GM19193 (cell line): ENCODE results near the gene SH3BP1.

Experiments
- POLR2A ChIP-seq: IDR thresholded peaks from 4 replicates; pipeline ENCODE4 v1.6.1; 2011; ENCODE audit not compliant: insufficient read depth, insufficient read length; ENCODE audit errors: extremely low read depth

The SH3BP1 gene

DNA sequence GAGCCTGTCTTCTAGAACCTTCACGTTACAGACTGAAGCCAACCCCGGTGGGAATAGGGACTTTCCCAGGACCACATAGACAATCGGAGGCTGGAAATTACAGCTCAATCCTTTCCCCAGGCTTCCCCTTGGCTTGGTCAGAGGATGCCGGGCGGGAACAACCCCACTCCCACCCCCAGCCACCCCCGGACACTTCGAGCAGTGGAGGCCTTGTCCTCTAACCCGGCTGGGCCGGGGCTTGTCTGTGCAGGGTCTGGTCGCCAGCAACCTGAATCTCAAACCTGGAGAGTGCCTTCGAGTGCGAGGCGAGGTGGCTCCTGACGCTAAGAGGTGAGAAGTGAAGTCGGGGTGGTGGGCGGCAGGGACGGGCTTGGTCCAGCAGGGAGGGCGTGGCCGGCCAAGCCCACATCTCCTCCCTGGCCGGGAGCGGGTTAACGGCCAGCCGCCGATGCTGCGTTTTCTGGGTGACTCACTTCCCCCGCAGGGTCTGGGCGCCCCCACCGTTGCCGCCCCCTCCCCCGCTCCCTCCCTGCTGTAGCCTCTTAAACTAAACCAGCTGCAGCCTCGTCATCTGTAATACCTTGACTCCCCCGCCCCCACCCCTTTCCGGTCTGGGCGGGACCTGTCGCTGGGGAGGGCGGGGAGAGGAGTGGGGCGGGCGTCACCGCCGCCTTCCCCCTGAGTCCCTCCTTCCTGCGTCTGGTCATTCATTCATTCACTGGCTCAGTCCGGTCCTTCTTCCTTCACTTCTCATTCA, 37.4 kb downstream of the SH3BP1 start:
- TF ChIP-seq POLR2A: peak; percentile 60

DNA sequence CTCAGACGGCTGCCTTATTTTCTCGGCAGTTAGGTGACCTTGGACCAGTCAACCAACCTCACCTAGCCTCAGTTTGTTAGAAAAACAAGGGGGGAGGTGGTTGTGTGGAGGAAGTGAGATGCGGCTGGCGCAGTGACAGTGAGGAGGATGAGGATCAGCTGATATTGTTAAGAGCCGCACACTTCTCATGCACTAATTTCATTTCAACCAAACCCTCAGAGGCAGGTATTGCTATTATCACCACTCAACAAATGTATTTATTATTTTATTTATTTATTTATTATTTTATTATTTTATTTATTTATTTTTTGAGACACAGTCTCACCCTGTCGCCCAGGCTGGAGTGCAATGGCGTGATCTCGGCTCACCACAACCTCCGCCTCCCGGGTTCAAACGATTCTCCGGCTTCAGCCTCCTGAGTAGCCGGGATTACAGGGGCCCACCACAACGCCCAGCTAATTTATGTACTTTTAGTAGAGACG, 38.1 kb downstream of the SH3BP1 start:
- no peak for TF ChIP-seq POLR2A

DNA sequence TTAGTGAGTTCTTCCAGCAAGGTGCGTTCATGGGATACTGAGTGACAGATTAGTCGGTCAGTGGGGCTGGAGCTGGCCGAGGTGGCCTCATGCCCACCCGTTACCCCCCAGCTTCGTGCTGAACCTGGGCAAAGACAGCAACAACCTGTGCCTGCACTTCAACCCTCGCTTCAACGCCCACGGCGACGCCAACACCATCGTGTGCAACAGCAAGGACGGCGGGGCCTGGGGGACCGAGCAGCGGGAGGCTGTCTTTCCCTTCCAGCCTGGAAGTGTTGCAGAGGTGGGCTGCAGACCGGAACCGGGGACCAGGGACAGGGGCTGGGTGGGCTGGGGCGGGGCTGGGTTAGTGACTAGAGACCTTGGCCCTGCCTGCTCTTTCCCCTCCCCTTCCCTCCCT, 38.9 kb downstream of the SH3BP1 start:
- TF ChIP-seq POLR2A: no peak

DNA sequence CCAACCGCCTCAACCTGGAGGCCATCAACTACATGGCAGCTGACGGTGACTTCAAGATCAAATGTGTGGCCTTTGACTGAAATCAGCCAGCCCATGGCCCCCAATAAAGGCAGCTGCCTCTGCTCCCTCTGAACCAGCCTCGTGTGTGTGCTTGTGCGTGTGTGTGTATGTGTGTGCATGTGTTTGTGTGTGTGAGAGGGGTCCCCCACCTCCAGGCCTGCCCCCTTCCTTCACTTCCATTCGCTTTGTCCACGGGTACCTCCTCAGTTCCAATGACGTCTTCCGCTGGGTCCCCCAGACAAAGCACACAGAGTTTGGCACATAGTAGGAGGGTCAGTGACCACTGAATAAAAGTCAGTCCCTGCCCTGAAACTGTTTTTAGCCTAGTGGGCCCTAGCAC, 40.2 kb downstream of the SH3BP1 start:
- TF ChIP-seq POLR2A: no peak

DNA sequence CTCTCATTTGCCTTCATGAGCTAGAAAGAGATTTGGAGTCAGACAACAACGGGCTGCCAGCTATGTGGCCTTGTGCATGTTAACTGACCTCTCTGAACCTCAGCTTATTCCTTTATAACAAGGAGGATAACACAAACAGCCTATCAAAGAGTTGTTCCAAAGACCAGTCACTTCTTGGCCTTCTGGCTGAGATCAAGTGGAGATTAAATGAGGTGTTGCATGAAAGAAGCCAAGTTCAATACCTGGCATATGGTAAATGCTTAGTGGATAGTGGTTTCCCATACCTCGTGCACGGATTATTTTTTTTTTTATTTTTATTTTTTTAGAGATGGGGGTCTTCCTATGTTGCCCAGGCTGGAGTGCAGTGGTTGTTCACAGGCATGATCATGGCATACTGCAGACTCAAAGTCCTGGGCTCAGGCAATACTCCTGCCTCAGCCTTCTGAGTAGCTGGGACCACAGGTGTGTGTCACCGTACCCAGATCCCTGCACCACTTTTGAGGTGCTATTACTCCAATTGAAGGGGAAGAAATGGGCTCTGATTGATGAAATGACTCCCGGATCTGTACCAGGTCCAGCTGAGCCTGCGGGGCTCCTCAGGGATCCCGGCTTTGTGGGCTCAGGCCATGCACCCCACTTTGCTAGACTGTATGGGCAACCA, 40.9 kb downstream of the SH3BP1 start:
- TF ChIP-seq POLR2A: no peak

DNA sequence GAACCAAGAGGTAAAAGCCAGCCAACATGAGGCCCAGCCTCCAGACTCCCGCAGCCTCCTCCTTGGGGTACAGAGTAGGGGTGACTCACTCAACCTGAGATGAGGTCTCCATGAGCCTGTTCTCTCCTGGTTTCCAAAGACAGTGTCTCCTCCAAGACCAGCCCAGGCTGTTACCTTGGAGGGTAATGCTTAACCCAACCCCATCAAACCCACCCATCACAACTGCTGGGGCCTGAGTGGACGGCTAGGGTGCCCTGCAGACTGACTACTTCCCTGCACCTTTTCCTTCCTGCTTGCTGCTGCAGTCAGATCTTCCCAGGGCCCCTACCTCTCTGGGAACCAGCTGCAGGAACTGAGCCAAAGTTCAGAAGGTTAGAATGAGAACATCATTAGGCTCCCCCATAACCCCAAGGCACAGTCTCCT, 41.5 kb downstream of the SH3BP1 start:
- no peak for TF ChIP-seq POLR2A

DNA sequence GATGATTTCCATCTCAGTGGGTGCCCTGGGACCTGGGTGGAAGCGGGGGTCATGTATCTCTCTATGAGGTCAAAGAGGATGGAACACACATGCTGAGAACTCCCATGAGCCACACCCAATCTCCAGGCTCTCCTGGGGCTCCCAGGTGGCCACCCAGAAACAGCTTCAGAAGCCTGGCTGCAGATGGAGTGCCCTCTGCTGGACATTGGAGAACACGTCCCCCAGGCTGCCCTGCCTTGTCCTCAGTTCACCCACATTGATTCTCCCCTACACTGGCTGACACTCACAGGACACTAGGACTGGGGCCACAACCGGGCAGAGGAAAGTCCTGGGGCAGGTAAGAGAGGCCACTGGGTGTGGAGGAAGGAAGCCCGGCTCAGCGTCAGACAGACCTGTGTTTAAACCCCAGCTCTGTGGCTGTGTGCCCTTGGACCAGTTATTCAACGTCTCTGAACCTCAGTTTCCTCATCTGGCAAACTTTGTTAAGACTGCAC, 42.1 kb downstream of the SH3BP1 start:
- TF ChIP-seq POLR2A: no peak

DNA sequence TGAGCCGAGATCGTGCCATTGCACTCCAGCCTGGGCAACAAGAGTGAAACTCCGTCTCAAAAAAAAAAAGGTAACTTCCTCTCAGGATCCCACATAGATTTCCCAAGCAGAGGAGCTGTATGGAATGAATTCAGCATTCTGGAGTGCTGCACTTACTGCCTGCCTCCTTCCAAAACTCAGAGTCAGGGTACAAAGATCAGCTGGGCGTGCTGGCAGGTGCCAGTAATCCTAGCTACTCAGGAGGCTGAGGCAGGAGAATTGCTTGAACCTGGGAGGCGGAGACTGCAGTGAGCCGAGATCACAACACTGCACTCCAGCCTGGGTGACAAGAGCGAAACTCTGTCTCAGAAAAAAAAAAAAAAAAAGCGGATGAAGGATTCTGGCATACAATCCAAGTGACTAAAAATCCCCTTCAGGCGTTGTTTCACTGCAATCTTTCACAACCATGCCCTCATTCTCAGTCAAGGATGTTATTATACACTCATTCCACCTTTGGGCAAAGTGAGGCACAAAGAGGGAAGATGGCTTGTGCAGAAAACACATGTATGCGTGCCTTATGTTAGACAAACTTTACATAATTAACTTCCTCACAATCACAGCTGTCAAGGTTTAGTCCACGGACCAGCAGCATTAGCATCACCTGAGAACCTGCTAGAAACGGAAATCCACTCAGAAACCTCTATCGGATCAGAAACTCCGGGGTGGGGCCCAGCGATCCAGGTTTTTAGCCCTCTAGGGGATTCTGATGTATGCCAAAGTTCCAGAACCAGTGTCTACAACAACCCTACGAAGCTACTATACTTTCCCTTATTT, 45.5 kb downstream of the SH3BP1 start:
- TF ChIP-seq POLR2A: no peak

DNA sequence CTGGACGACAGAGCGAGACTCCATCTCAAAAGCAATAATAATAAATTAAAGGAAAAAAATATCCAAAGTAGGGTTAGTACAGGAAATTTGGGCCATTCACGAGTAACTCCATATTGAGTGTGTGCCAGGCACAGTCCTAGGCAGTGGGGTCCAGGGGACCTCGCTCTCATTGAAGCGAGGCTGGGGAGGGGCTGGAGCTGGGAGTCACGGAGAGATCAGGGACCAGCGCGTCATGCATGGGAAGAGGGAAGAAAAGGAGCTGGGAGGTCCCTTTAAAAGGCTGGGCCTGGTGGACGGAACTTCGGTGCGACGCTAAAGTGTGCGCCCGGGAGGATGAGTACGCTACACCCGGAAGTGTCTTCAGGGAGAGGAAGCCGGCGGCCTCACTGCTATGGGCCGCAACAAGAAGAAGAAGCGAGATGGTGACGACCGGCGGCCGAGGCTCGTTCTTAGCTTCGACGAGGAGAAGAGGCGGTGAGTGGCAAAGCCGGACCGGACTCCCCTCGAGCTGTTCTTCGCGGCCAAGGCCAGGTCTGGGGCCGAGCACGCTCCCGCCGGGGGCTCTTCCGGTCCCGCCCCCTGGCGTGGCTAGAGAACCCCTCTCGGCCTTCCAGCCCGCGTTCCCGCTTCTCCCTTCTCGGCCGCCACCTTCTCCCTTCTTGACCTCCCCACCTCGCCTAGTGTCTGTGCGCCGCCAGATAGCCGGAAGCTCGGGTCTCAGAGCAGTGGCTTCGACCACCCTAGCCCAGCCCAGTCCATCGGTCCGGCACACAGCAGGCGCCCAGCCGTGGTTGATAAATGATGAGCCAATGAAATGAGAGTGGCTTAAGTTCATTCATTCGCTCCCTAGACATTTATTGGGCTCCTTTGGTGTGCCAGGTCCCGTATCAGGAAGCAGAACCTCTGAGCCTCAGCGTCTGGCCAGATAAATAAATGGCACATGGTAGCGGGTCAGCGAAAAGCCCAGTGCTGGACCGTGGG, 46.8 kb downstream of the SH3BP1 start, which contains the start of gene NOL12:
Gene NOL12 (plus strand): TSS at position 342 of the 981 bp plus-strand sequence. CDS start 50 bp downstream, at position 392.
- TF ChIP-seq POLR2A: peak; percentile 73

DNA sequence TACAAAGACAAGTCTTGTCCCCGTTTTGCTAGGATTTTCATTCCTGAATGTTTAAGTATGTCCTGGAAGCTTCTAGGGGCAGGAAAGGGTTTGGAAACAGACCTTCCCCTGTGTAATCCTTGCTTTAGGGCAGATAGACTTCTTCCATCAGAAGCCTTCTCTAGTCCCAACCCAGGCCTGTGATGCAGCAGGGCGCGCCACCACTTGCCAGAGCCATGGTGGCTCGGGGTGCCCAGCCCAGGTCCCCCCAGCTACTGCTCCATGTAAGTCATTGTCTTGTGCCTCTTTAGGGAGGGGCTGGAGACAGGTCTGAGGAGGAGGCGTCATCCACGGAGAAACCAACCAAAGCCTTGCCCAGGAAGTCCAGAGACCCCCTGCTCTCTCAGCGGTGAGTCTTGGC, 50.9 kb downstream of the SH3BP1 start:
- no peak for TF ChIP-seq POLR2A

DNA sequence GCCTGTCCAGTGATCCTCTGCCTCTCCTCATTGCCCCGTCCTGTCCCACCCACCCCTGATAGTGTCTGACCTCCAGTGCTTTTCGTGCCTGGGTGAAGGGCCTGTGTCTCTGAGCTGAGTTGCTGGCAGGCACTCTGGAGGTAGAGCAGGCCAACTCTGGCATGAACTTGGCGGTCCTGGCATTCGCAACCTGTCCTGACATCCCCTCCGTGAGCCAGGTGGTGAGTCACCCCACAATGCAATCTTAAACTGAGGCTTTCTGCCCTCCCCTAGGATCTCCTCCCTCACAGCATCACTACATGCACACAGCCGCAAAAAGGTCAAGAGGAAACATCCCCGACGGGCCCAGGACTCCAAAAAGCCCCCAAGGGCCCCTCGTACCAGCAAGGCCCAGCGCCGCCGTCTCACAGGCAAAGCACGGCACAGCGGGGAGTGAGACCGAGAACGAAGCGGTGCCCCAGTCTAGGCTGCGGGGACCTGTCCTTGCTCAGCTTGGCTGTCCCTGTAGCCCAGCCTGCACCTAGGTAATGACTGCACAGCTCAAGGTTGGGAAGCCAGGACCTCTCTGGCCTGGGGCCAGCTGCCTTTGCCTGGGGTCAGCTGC, 51.5 kb downstream of the SH3BP1 start:
- TF ChIP-seq POLR2A: no peak

DNA sequence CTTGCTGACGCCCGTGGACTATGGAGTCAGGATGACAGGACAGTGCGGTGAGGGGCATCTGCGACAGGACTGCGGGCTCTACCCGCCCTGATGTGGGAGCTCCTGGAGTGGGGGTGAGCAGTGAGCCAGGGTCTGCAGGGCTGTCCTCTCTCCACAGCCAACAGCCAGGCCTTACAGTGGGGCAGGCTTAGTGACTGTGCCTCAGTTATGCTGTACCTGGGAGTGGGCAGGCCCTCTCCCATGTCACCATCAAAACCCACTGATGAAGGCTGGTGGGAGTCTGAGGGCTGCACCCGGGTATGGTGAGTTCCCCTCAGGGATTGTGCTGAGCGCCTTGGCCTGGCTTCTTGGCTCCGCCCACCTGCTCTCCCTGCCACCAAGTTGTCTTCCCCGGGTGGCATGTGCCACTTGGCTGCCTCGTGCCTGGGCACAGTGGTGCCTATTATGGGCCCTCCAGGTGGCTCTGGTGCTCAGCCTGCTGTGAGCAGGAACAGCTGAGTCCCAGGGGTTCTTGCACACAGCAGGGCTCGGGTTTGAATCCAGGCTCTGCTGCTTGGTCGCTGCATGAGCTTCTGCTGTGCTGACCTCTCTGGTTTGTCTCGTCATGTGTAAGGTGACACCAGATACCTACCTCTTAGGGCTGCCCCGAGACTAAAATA, 53.3 kb downstream of the SH3BP1 start:
- no peak for TF ChIP-seq POLR2A
